Left renal pelvis (tissue), 4 donors: ENCODE measurements around the gene TIGIT. TPM values are rescaled to one million over a fixed set of nuclear protein-coding genes. Genes with fewer than 3 reads are reported as not detected.
"Not testable (repeated sequence)": the region's sequence is repeated elsewhere in the genome, so short reads cannot be mapped to it uniquely, and the experiment has no call there.

Source experiments
- DNase-seq, 4 donors: peaks; one replicate each; pipeline ENCODE4 v3.0.0-alpha.2; 2013; ENCODE audit warnings: low read depth in 4 of 4, low spot score in 3 of 4
- polyA plus RNA-seq, 4 donors: library from polyadenylated mRNA; unstranded; fragments of 120-200 nt; gene quantifications; one replicate each; pipeline ENCODE4 v1.2.1, GENCODE V29; 2013; ENCODE audit not compliant: insufficient read length in 4 of 4

The TIGIT gene
- under 1 TPM; 0.06 to 0.18 (median 0.07) TPM for polyA plus RNA-seq

- no peak for DNase-seq
Measured at GRCh38 chr3:114293838-114294535, at the start of gene TIGIT. Gene TIGIT (plus strand): TSS chr3:114294028. CDS start chr3:114294062, 34 bp downstream.

GRCh38 chr3:114252954-114253353 is 40.9 kb upstream of the TIGIT start:
- DNase-seq: no peak

GRCh38 chr3:114253505-114253904 is 40.3 kb upstream of the TIGIT start:
- DNase-seq: no peak

GRCh38 chr3:114259566-114259965 is 34.3 kb upstream of the TIGIT start:
- DNase-seq: no peak

- DNase-seq: no peak
Measured at GRCh38 chr3:114260152-114260551, 33.7 kb upstream of the TIGIT start.

GRCh38 chr3:114270019-114270418 is 23.8 kb upstream of the TIGIT start:
- DNase-seq: no peak

- no peak for DNase-seq
Measured at GRCh38 chr3:114272271-114272670, 21.6 kb upstream of the TIGIT start.

- no peak for DNase-seq
Measured at GRCh38 chr3:114274929-114275328, 18.9 kb upstream of the TIGIT start.

- not testable (repeated sequence) for DNase-seq
Measured at GRCh38 chr3:114276856-114277255, 17.0 kb upstream of the TIGIT start.

GRCh38 chr3:114284644-114285043 is 9.2 kb upstream of the TIGIT start:
- DNase-seq: no peak

- no peak for DNase-seq
Measured at GRCh38 chr3:114285648-114286230, 8.1 kb upstream of the TIGIT start.

GRCh38 chr3:114286266-114286665 is 7.6 kb upstream of the TIGIT start:
- DNase-seq: no peak

GRCh38 chr3:114290911-114291901 is 2.6 kb upstream of the TIGIT start:
- no peak for DNase-seq

GRCh38 chr3:114294940-114295480 is 1.2 kb downstream of the TIGIT start:
- DNase-seq: no peak

GRCh38 chr3:114295946-114296345 is 2.1 kb downstream of the TIGIT start:
- DNase-seq: no peak

- no peak for DNase-seq
Measured at GRCh38 chr3:114299421-114299820, 5.6 kb downstream of the TIGIT start.

- DNase-seq: no peak
Measured at GRCh38 chr3:114299941-114300624, 6.3 kb downstream of the TIGIT start.

GRCh38 chr3:114307222-114307830 is 13.5 kb downstream of the TIGIT start:
- no peak for DNase-seq

GRCh38 chr3:114307832-114308231 is 14.0 kb downstream of the TIGIT start:
- DNase-seq: no peak

GRCh38 chr3:114308377-114308776 is 14.5 kb downstream of the TIGIT start:
- no peak for DNase-seq
